ENCODE measurements around the gene PRR18. TPM values are rescaled to one million over a fixed set of nuclear protein-coding genes. Genes with fewer than 3 reads are reported as not detected.

The PRR18 gene
- total RNA-seq, 1 experiment from 2014 or later, result not detected

DNA sequence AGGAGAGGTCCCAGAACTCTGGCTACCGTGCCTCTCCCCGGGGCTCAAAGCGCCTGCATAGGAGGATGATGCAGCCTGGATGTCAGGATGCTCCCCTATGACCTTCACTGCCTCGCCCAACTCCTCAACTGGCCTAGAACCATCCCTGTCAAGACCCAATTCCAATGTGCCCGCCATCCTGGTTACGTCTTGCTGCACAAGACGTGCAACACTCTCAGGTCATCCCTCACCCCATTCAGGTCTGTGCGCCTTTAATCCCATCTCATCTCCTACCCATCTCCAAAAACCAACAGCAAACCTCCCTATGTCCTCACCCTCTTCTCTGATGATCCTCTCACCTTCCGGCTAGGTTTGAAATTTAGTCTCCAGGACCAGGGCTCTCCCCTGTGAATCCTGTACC lies 30.7 kb upstream of the PRR18 start:
- peaks cover 5% of the 10 kb centered on the region; the same call in 1 of the 2 replicates for H3K4me1 ChIP-seq (ENCODE audit: insufficient read depth, low read length)
- H3K14ac ChIP-seq (ENCODE audit: insufficient read depth, low read length), result no peak overlapping the region
- no peak overlapping the region for H3K56ac ChIP-seq (ENCODE audit: insufficient read length, low read depth, low read length)
- H4K20me1 ChIP-seq (ENCODE audit: control insufficient read depth, insufficient read depth, insufficient read length), result no peaks in the 10 kb centered on the region
- H3K4me1 Mint-ChIP-seq, result peaks cover 8 to 14% of the 10 kb centered on the region in 2 experiments
- H2BK120ac ChIP-seq (ENCODE audit: low read depth, low read length, poor library complexity, severe bottlenecking), result no peak overlapping the region
- no peak overlapping the region for H4K5ac ChIP-seq (ENCODE audit: insufficient read length, low read depth, low read length)
- no peak overlapping the region for H3K4me3 Mint-ChIP-seq
- WGBS (ENCODE audit: extremely low coverage, insufficient read length, low lambda C conversion rate), result no CpG with 5 or more reads among the region's 9 CpGs
- peaks cover 14 to 40% (median 19%) of the 10 kb centered on the region in 3 experiments for H3K36me3 Mint-ChIP-seq (ENCODE audit: insufficient read depth in 1 of 3, low read depth in 3 of 3)
- no peaks in the 10 kb centered on the region for H3K27me3 Mint-ChIP-seq (ENCODE audit: low read depth)
- no peak overlapping the region for H2AFZ ChIP-seq (ENCODE audit: low read length)
- no peak overlapping the region for H3K18ac ChIP-seq (ENCODE audit: insufficient read length, low read depth, low read length)
- H3K27ac Mint-ChIP-seq, result no peak overlapping the region
- H3K4me2 ChIP-seq (ENCODE audit: insufficient read depth, insufficient read length, low read length), result no peak overlapping the region
- H3K9me3 ChIP-seq (ENCODE audit: control insufficient read depth, low read depth, low read length), result no peaks in the 10 kb centered on the region
- no peak overlapping the region for H2AK5ac ChIP-seq (ENCODE audit: insufficient read length, low read length)
- no peaks in the 10 kb centered on the region for H3K27me3 ChIP-seq (ENCODE audit: insufficient read depth, low read length)
- no peak overlapping the region for H3T11ph ChIP-seq (ENCODE audit: low read length)
- peaks cover 8% of the 10 kb centered on the region for H3K23me2 ChIP-seq (ENCODE audit: insufficient read length, low read depth, low read length, poor library complexity, severe bottlenecking)
- TF ChIP-seq, protein P1, sequence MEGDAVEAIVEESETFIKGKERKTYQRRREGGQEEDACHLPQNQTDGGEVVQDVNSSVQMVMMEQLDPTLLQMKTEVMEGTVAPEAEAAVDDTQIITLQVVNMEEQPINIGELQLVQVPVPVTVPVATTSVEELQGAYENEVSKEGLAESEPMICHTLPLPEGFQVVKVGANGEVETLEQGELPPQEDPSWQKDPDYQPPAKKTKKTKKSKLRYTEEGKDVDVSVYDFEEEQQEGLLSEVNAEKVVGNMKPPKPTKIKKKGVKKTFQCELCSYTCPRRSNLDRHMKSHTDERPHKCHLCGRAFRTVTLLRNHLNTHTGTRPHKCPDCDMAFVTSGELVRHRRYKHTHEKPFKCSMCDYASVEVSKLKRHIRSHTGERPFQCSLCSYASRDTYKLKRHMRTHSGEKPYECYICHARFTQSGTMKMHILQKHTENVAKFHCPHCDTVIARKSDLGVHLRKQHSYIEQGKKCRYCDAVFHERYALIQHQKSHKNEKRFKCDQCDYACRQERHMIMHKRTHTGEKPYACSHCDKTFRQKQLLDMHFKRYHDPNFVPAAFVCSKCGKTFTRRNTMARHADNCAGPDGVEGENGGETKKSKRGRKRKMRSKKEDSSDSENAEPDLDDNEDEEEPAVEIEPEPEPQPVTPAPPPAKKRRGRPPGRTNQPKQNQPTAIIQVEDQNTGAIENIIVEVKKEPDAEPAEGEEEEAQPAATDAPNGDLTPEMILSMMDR (conservative IDR thresholded peaks at IDR 0.05), result no peak
- H2BK5ac ChIP-seq (ENCODE audit: insufficient read length, low read length), result no peak overlapping the region
- H2BK15ac ChIP-seq (ENCODE audit: low read depth, low read length), result no peak overlapping the region
- H3K27ac ChIP-seq (ENCODE audit: insufficient read length, low read depth, low read length), result no peak overlapping the region
- no peak overlapping the region for H2BK12ac ChIP-seq (ENCODE audit: insufficient read length, low read depth, low read length)
- no peak for DNase-seq
- no peak overlapping the region for H3K4ac ChIP-seq (ENCODE audit: low read depth, low read length)
- H3K79me2 ChIP-seq (ENCODE audit: insufficient read depth, low read length), result peaks cover 51% of the 10 kb centered on the region
- H3K9ac ChIP-seq (ENCODE audit: extremely low read depth, insufficient read length, low read length), result no peak overlapping the region
- H4K8ac ChIP-seq (replicated peaks; ENCODE audit: insufficient read length, low read depth, low read length), result no peak overlapping the region
- no peaks in the 10 kb centered on the region; a peak in 1 of 5 replicates for H3K9me3 Mint-ChIP-seq
- H3K23ac ChIP-seq (ENCODE audit: insufficient read length, low read depth, low read length), result no peak overlapping the region
- no peak overlapping the region for H2BK20ac ChIP-seq (ENCODE audit: low read depth, low read length, poor library complexity, severe bottlenecking)
- H4K91ac ChIP-seq (ENCODE audit: insufficient read length, low read depth, low read length), result no peak overlapping the region
- H3K79me1 ChIP-seq (ENCODE audit: insufficient read depth, low read depth, low read length, poor library complexity, severe bottlenecking), result peaks cover 30% of the 10 kb centered on the region
